Common myeloid progenitor, CD34-positive (primary cell): ENCODE data around the gene ERAP2.
A peak's percentile ranks its signal among the peaks of the same experiment; 100 is the strongest.

ENCODE experiments used
- CTCF ChIA-PET: fragments of 350-600 bp; sonication (Branson Sonifier 250); formaldehyde crosslinking; loops from one replicate; lab custom pipeline; 2021; ENCODE audit warnings: antibody characterized with exemption; lab: Charles Lee
- POLR2A ChIA-PET: fragments of 350-600 bp; sonication (Branson Sonifier 250); formaldehyde crosslinking; loops from one replicate; lab custom pipeline; 2021; ENCODE audit warnings: antibody characterized with exemption; lab: Charles Lee
- DNase-seq, 3 donors: peaks; one replicate each; pipeline versions ENCODE4 v3.0.0 to v3.0.0-alpha.2; 2013
- H3K27ac ChIP-seq, 2 experiments: 1 replicate in 1 of 2; 2 replicates in 1 of 2; pipeline ENCODE4 v1.7.0; 2013; ENCODE audit warnings: inconsistent platforms in 2 of 2, low read length in 2 of 2, mild to moderate bottlenecking in 2 of 2, low read depth in 1 of 2, moderate library complexity in 1 of 2; ENCODE audit not compliant: severe bottlenecking in 2 of 2, insufficient read depth in 1 of 2, poor library complexity in 1 of 2
- H3K27me3 ChIP-seq, 5 experiments: replicated peaks in 2 of 5; 1 replicate in 3 of 5; 2 replicates in 2 of 5; pipeline versions ENCODE4 v1.6.1 to v1.7.0; 2013; ENCODE audit warnings: low read length in 4 of 5, mild to moderate bottlenecking in 2 of 5, moderate library complexity in 2 of 5, inconsistent platforms in 1 of 5; ENCODE audit not compliant: insufficient read depth in 5 of 5, control insufficient read depth in 4 of 5
- H3K36me3 ChIP-seq, 4 experiments: 1 replicate in 2 of 4; 2 replicates in 2 of 4; pipeline versions ENCODE4 v1.6.1 to v1.7.0; 2013; ENCODE audit warnings: low read length in 3 of 4, control low read depth in 1 of 4, mild to moderate bottlenecking in 1 of 4; ENCODE audit not compliant: control insufficient read depth in 4 of 4, insufficient read depth in 4 of 4
- H3K4me1 ChIP-seq, 4 experiments: 1 replicate in 3 of 4; 2 replicates in 1 of 4; pipeline versions ENCODE4 v1.6.1 to v1.7.1; 2013; ENCODE audit warnings: low read length in 3 of 4, mild to moderate bottlenecking in 3 of 4, control low read depth in 1 of 4, inconsistent platforms in 1 of 4, moderate library complexity in 1 of 4; ENCODE audit not compliant: control insufficient read depth in 4 of 4, insufficient read depth in 4 of 4; ENCODE audit errors: control extremely low read depth in 1 of 4
- H3K4me3 ChIP-seq, 7 experiments: 1 replicate in 4 of 7; 2 replicates in 3 of 7; pipeline versions ENCODE4 v1.5.1 to v1.7.0; 2013; ENCODE audit warnings: mild to moderate bottlenecking in 7 of 7, low read length in 6 of 7, moderate library complexity in 6 of 7, inconsistent platforms in 2 of 7, low read depth in 2 of 7, control low read depth in 1 of 7; ENCODE audit not compliant: insufficient read depth in 4 of 7, control insufficient read depth in 1 of 7; ENCODE audit errors: extremely low read depth in 1 of 7
- H3K9me3 ChIP-seq, 5 experiments: 1 replicate in 4 of 5; 2 replicates in 1 of 5; pipeline versions ENCODE4 v1.6.1 to v1.7.1; 2013; ENCODE audit warnings: low read length in 4 of 5, mild to moderate bottlenecking in 2 of 5, inconsistent platforms in 1 of 5, low read depth in 1 of 5, moderate library complexity in 1 of 5; ENCODE audit not compliant: control insufficient read depth in 4 of 5, insufficient read depth in 2 of 5; ENCODE audit errors: control extremely low read depth in 1 of 5
- WGBS: methylation state at CpG from one replicate; pipeline ENCODE4 v1.1.5; 2013; ENCODE audit not compliant: insufficient coverage; 5-methylcytosine and 5-hydroxymethylcytosine counted together

The ERAP2 gene

DNA sequence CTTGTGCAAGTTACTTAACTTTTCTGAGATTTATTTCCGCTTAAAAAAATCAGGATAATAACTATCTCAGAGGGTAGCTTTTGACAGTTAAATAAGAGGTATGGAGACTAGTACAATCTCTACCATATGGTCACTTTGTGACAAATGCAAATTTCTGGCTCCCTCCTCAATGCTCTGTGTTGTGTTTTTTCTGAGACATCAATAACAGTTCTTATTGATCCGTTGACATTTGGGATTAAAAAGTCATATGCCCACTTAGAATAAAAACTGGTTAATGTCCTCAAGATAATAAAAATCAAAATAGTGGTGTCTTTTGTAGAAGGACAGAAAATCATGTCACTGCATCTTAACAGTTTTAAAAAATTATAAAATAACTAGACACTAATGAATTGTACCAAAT is 34.8 kb downstream of the ERAP2 start:
- no peak for DNase-seq
- H3K36me3 ChIP-seq: peaks cover 14 to 41% (median 28%) of the 10 kb centered on the region in 4 experiments
- POLR2A ChIA-PET: no interaction called here
- CTCF ChIA-PET: interaction anchor here (1.2 to 1.3 kb wide), 2 partner anchors 9 to 58 kb away, joined by 3 to 5 read pairs; no protein-coding TSS in a partner anchor
- H3K9me3 ChIP-seq: no peaks in the 10 kb centered on the region
- H3K4me1 ChIP-seq: no peaks in the 10 kb centered on the region
- H3K27ac ChIP-seq: no peak overlapping the region
- no CpG with 5 or more reads among the region's 2 CpGs for WGBS
- H3K27me3 ChIP-seq: no peaks in the 10 kb centered on the region
- H3K4me3 ChIP-seq: no peak overlapping the region

DNA sequence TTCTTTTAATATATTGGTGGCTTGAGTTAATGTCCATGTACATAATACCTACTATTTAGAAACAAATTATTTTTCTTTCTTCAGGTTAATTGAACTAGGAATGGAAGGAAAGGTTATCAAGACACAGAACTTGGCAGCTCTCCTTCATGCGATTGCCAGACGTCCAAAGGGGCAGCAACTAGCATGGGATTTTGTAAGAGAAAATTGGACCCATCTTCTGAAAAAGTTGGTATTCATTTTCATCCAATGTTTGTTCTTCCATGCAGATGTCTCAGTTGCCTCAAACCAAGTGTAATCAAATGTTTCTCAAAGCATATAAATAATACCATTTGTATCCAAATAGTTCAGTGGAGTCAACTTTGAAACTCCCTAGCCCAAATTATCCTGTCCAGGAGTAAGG is 36.9 kb downstream of the ERAP2 start:
- CTCF ChIA-PET: no interaction called here
- WGBS: 100% methylated on average over 2 of the region's 2 CpGs
- no peaks in the 10 kb centered on the region for H3K9me3 ChIP-seq
- H3K4me3 ChIP-seq: no peak overlapping the region
- no peaks in the 10 kb centered on the region for H3K27me3 ChIP-seq
- DNase-seq: no peak
- peaks cover 19 to 46% (median 33%) of the 10 kb centered on the region in 4 experiments for H3K36me3 ChIP-seq
- no peaks in the 10 kb centered on the region for H3K4me1 ChIP-seq
- POLR2A ChIA-PET: no interaction called here
- H3K27ac ChIP-seq: no peak overlapping the region

DNA sequence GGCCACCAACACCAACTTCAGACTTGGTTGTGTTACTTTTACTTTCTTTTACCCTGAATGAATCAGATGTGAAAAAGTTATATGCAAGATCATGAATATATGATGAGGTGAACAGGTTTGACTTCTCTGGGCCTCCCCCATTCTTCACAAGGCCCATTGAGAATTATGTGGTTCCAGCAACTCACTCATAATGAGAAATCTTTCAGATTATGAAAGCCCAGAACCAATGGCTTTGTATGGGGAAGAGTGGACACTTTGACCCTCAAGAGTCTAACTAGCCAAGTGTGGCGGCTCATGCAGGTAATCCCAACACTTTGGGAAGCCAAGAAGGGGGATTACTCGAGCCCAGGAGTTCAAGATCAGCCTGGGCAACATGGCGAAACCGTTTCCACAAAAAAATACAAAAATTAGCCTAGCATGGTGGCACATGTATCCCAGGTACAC is 43.5 kb downstream of the ERAP2 start:
- no peaks in the 10 kb centered on the region for H3K9me3 ChIP-seq
- peaks cover 9 to 28% (median 21%) of the 10 kb centered on the region in 4 experiments for H3K4me1 ChIP-seq
- POLR2A ChIA-PET: no interaction called here
- peaks cover 4 to 32% (median 16%) of the 10 kb centered on the region in 4 experiments for H3K36me3 ChIP-seq
- no peak for DNase-seq
- H3K4me3 ChIP-seq: no peak overlapping the region
- CTCF ChIA-PET: no interaction called here
- WGBS: 89% methylated on average over 1 of the region's 4 CpGs
- no peak overlapping the region for H3K27ac ChIP-seq
- no peaks in the 10 kb centered on the region for H3K27me3 ChIP-seq

DNA sequence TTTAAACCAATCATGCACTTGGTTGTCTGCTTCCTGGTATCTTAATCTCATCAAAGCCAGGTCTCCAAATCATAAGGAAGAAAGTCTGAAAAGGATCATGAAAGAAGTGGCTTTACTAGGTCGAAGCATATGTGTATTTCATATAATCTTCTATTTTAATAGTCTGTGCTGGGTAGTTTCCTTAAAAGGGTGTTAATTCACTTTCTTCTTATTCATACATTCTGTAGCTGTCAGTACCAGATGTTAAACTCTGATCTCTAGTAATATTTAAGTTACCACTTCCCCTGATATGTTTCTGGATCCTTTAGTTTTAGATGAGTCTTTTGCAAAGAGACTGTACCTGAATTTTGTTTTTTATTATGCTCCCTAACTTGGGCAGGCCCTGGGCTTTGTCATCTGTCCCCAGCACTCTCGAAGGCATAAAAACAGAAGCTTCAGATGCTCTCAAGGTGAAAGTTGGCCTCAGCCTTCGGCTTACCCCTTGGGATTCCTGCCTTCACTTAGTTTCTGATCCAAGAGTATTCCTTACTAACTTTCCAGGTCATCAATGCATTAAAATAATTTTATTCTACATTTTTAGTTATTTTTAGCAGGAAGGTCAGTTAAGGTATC is 44.5 kb downstream of the ERAP2 start:
- Histone ChIP-seq H3K27me3 (no peaks in the 10 kb centered on the region), H3K9me3 (no peaks in the 10 kb centered on the region), H3K4me3 (peak overlapping the region in 2 of 7 experiments; percentile 19 to 42), H3K27ac (peak overlapping the region; percentile 67 to 83), H3K36me3 (peaks cover 4 to 27% (median 14%) of the 10 kb centered on the region in 4 experiments), H3K4me1 (peaks cover 9 to 28% (median 21%) of the 10 kb centered on the region in 4 experiments)
- ChIA-PET CTCF (interaction anchor here (0.7 to 1.2 kb wide), 2 partner anchors 11 to 47 kb away, joined by 3 read pairs; no protein-coding TSS in a partner anchor), POLR2A (no interaction called here)
- peak in 2 of 3 donors; percentile 34 to 54 for DNase-seq
- 43% methylated on average over 1 of the region's 3 CpGs for WGBS

DNA sequence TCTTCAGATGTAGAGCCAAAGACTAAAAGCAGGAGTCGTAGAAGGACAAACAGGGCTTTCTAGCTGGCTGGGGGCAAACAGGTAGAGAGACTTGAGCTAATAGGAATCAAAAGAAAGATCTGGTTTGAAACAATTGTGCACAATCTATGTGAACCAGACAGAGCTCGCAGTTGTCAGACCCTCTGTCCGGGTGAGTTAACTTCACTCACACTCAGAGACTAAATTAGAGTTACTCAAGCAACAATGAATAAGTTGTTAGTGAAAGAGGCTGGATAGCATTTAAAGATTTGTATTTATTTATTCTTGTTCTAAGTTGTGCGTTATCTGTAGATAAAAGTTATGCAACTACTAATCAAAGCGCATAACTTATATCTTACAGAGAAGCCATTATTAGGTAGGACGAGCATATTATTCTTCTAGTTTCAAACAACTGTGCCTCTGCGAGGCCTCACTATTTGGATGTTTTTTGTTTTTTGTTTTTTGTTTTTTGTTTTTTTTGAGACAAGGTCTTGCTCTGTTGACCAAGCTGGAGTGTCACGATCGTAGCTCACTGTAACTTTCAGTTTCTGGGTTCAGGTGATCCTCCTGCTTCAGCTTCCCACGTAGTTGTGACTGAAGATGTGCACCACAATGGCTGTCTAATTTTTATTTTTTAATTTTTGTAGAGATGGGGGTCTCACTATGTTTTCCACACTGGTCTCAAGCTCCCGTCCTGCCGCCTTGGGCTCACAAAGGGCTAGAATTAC is 46.4 kb downstream of the ERAP2 start:
- H3K4me1 ChIP-seq: peaks cover 9 to 28% (median 21%) of the 10 kb centered on the region in 4 experiments
- H3K9me3 ChIP-seq: no peaks in the 10 kb centered on the region
- peaks cover 2 to 18% (median 9%) of the 10 kb centered on the region in 4 experiments for H3K36me3 ChIP-seq
- WGBS: 93% methylated on average over 7 of the region's 12 CpGs
- peak overlapping the region in 1 of 2 experiments; percentile 83 for H3K27ac ChIP-seq
- no peak overlapping the region for H3K4me3 ChIP-seq
- no peaks in the 10 kb centered on the region for H3K27me3 ChIP-seq
- ChIA-PET POLR2A (interaction anchor here (0.7 kb wide), 1 partner anchor 1959 kb away, joined by 3 read pairs; no protein-coding TSS in a partner anchor), CTCF (interaction anchor here (1.4 to 2.8 kb wide), 2 partner anchors 10 to 42 kb away, joined by 3 to 17 read pairs; no protein-coding TSS in a partner anchor)
- DNase-seq: no peak

DNA sequence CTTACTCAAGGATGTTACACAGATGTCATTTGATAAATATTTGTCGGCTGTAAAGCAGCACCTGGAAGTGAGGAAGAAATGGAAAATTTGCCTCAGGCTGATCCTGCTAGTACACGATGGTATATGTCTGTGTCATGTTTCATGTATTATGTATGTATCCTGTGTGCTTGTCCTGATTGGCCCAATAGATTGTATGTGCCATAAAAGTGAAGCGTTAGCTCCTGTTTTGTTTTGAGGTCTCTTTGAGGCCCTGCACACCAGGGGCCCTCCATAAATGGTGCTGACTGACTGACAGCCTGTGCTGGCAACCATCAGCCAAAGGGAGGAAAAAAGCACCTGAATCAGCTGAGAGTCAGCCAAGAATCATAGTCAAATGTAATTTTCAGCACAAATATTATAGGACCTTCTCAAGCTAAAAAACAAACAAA is 47.7 kb downstream of the ERAP2 start:
- WGBS: 100% methylated on average over 1 of the region's 3 CpGs
- no peak overlapping the region for H3K4me3 ChIP-seq
- peaks cover 0 to 8% (median 2%) of the 10 kb centered on the region in 4 experiments for H3K36me3 ChIP-seq
- ChIA-PET CTCF (interaction anchor here (1.1 to 2.8 kb wide), 5 partner anchors 9 to 73 kb away, joined by 3 to 17 read pairs (median 4); no protein-coding TSS in a partner anchor), POLR2A (interaction anchor here (0.7 kb wide), 1 partner anchor 13 kb away, joined by 3 read pairs; no protein-coding TSS in a partner anchor)
- H3K4me1 ChIP-seq: peaks cover 9 to 34% (median 25%) of the 10 kb centered on the region in 4 experiments
- H3K27ac ChIP-seq: no peak overlapping the region
- no peak for DNase-seq
- H3K9me3 ChIP-seq: no peaks in the 10 kb centered on the region
- H3K27me3 ChIP-seq: no peaks in the 10 kb centered on the region
